Prostate gland (tissue), 2 donors: ENCODE measurements around the gene CASP6. TPM values are rescaled to one million over a fixed set of nuclear protein-coding genes. Genes with fewer than 3 reads are reported as not detected.

Source experiments
- DNase-seq: peaks from one replicate; pipeline ENCODE4 v3.0.0-alpha.2; 2019; ENCODE audit warnings: low spot score
- H3K27ac ChIP-seq, 2 donors: fragments of 200-600 bp; sonication (generic); 2 replicates each; pipeline ENCODE4 v1.5.1; 2017 to 2019
- H3K27me3 ChIP-seq: fragments of 200-600 bp; sonication (generic); replicated peaks from 2 replicates; pipeline ENCODE4 v1.5.1; 2019; ENCODE audit not compliant: insufficient read depth
- H3K36me3 ChIP-seq, 2 donors: fragments of 200-600 bp; sonication (generic); 1 replicate in 1 of 2; 2 replicates in 1 of 2; pipeline versions ENCODE4 v1.5.1 to v1.8.1; 2017 to 2019
- H3K4me1 ChIP-seq: fragments of 200-600 bp; sonication (generic); replicated peaks from 2 replicates; pipeline ENCODE4 v1.5.1; 2019
- H3K4me3 ChIP-seq, 2 donors: fragments of 200-600 bp; sonication (generic); 2 replicates each; pipeline ENCODE4 v1.5.1; 2017 to 2019
- H3K9me3 ChIP-seq: fragments of 200-600 bp; sonication (generic); 2 replicates; pipeline ENCODE4 v1.5.1; 2017
- CTCF ChIP-seq, 4 experiments: fragments of 200-600 bp in 2 of 4; fragments of 450-650 bp in 2 of 4; sonication (generic) in 2 of 4; IDR thresholded peaks; 1 replicate in 3 of 4; 2 replicates in 1 of 4; pipeline ENCODE4 v1.5.1; 2016 to 2019; ENCODE audit warnings: antibody characterized with exemption in 4 of 4, mild to moderate bottlenecking in 2 of 4, moderate library complexity in 2 of 4
- POLR2A ChIP-seq: fragments of 450-650 bp; IDR thresholded peaks from one replicate; pipeline ENCODE4 v1.6.1; 2016; ENCODE audit warnings: antibody characterized with exemption, mild to moderate bottlenecking
- POLR2AphosphoS5 ChIP-seq: sonication (generic); formaldehyde crosslinking; IDR thresholded peaks from one replicate; pipeline ENCODE4 v1.6.1; 2017; ENCODE audit warnings: antibody characterized with exemption
- whole genome bisulfite sequencing: methylation state at CpG from one replicate; pipeline ENCODE4 v1.1.5; 2018; 5-methylcytosine and 5-hydroxymethylcytosine counted together
- intact Hi-C: fragments of 100-400 bp; cut with DNase I; formaldehyde crosslinking; loops from one replicate; pipeline ENCODE4 v1.14.2; 2022
- total RNA-seq, 2 donors: library from RNA; depleted of rRNA; stranded (reverse); fragments of >200 nt; gene quantifications; one replicate each; pipeline ENCODE4 v1.1.0, GENCODE V29; 2016

The CASP6 gene
- total RNA-seq, 2 donors from 2014 or later = 17.6 to 37.0 TPM

- Histone ChIP-seq H3K36me3 (no peaks in the 10 kb centered on the region), H3K4me3 (no peak overlapping the region), H3K9me3 (no peaks in the 10 kb centered on the region), H3K4me1 (no peaks in the 10 kb centered on the region), H3K27me3 (no peaks in the 10 kb centered on the region), H3K27ac (no peak overlapping the region)
- TF ChIP-seq CTCF (IDR thresholded peaks at IDR 0.05) (no peak), POLR2AphosphoS5 (no peak), POLR2A (no peak)
- 71% methylated on average over 5 of the region's 5 CpGs for WGBS
- DNase-seq = no peak
- intact Hi-C loops = no loop called here
Observed at GRCh38 chr4:109665783-109666485, 37.3 kb downstream of the CASP6 start.

- Histone ChIP-seq H3K27ac (no peak overlapping the region), H3K27me3 (no peaks in the 10 kb centered on the region), H3K4me3 (no peak overlapping the region), H3K4me1 (no peaks in the 10 kb centered on the region), H3K9me3 (no peaks in the 10 kb centered on the region), H3K36me3 (no peaks in the 10 kb centered on the region)
- WGBS = 46% methylated on average over 3 of the region's 3 CpGs
- intact Hi-C loops = no loop called here
- TF ChIP-seq CTCF (IDR thresholded peaks at IDR 0.05) = no peak
- TF ChIP-seq POLR2AphosphoS5 = no peak
- no peak for TF ChIP-seq POLR2A
- DNase-seq = no peak
Observed at GRCh38 chr4:109662771-109663170, 40.5 kb downstream of the CASP6 start.

- Histone ChIP-seq H3K4me3 (no peak overlapping the region), H3K36me3 (no peaks in the 10 kb centered on the region), H3K27me3 (no peaks in the 10 kb centered on the region), H3K9me3 (no peaks in the 10 kb centered on the region), H3K4me1 (no peaks in the 10 kb centered on the region), H3K27ac (no peak overlapping the region)
- 65% methylated on average over 2 of the region's 2 CpGs for WGBS
- TF ChIP-seq POLR2AphosphoS5 = no peak
- no peak for TF ChIP-seq CTCF (IDR thresholded peaks at IDR 0.05)
- no peak for TF ChIP-seq POLR2A
- DNase-seq = no peak
- intact Hi-C loops = no loop called here
Observed at GRCh38 chr4:109662116-109662515, 41.1 kb downstream of the CASP6 start.

- no peaks in the 10 kb centered on the region for H3K27me3 ChIP-seq
- no peak overlapping the region for H3K27ac ChIP-seq
- TF ChIP-seq CTCF (IDR thresholded peaks at IDR 0.05) = peak in 1 of 4 experiments; percentile 10
- TF ChIP-seq POLR2A = no peak
- no peak for TF ChIP-seq POLR2AphosphoS5
- 82% methylated on average over 6 of the region's 6 CpGs for WGBS
- no peaks in the 10 kb centered on the region for H3K36me3 ChIP-seq
- H3K9me3 ChIP-seq = no peaks in the 10 kb centered on the region
- intact Hi-C loops = no loop called here
- no peaks in the 10 kb centered on the region for H3K4me1 ChIP-seq
- DNase-seq = no peak
- H3K4me3 ChIP-seq = no peak overlapping the region
Observed at GRCh38 chr4:109658871-109659410, 44.3 kb downstream of the CASP6 start.

GRCh38 chr4:109657854-109658418 is 45.3 kb downstream of the CASP6 start:
- WGBS = 92% methylated on average over 9 of the region's 9 CpGs
- intact Hi-C loops = no loop called here
- no peak for DNase-seq
- Histone ChIP-seq H3K9me3 (no peaks in the 10 kb centered on the region), H3K4me1 (no peaks in the 10 kb centered on the region), H3K4me3 (no peak overlapping the region), H3K36me3 (no peaks in the 10 kb centered on the region), H3K27ac (no peak overlapping the region), H3K27me3 (no peaks in the 10 kb centered on the region)
- TF ChIP-seq POLR2A (no peak), POLR2AphosphoS5 (no peak), CTCF (IDR thresholded peaks at IDR 0.05) (no peak)
